RWPE1 (cell line): ENCODE data around the gene CCT6A.
"Not testable (repeated sequence)": the region's sequence is repeated elsewhere in the genome, so short reads cannot be mapped to it uniquely, and the experiment has no call there.

Experiments used
- CTCF ChIA-PET: fragments of 350-600 bp; sonication (Branson Sonifier 250); formaldehyde crosslinking; extraction: SDS; loops from one replicate; lab custom pipeline; 2021; lab: Yijun Ruan, JAX
- POLR2A ChIA-PET: fragments of 400-600 bp; formaldehyde crosslinking; extraction: SDS; loops from one replicate; lab custom pipeline; 2020; ENCODE audit warnings: antibody characterized with exemption; ENCODE audit not compliant: low non-redundant PET; lab: Yijun Ruan, JAX
- DNase-seq: peaks from one replicate; pipeline ENCODE4 v3.0.0; 2012; ENCODE audit warnings: low spot score
- H3K27ac ChIP-seq: fragments of 450-650 bp; 2 replicates; pipeline ENCODE4 v1.5.1; 2017
- TF ChIP-seq, protein P1 (sequence below): fragments of 450-650 bp; conservative IDR thresholded peaks from 2 replicates; pipeline ENCODE4 v1.5.1; 2017; ENCODE audit warnings: low read depth, mild to moderate bottlenecking

The CCT6A gene

DNA sequence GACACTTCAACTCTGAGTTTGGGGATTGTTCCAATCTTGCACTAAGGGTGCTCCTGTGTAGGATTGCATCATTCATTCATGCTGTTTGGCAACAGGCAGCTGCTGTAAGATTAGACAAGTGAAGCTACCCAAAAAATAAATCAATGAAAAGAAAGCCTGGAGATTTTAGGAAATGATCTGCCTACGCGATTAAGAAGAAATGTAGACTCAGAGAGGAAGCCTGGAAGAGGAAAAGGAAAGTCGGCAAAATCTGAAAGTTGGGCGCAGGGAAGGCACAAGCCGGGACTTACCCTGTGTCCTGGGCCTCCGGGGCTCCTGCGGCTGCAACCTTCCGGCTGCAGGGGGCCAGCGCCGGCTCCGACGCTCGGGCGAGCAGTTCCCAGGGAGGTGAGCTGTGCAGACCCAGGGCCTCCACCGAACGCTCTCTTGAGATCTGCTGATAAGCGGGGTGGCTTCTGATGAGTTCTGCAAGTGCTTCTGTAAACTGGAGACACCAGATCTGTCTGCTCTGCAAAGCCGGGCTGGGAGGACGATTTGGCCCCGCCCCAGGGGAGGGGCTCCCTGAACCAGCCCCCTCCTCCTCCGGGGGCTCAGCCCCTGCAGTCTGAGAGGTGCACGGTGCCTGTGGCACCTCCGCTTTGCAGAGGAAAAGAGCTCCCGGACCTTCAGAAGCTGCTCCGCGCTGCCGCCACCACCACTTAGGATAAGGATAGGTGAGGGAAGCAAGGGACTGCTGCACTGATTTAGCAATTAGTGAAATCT is 17.7 kb upstream of the CCT6A start:
- CTCF ChIA-PET, result no interaction called here
- DNase-seq, result peak; percentile 67
- TF ChIP-seq, protein P1, sequence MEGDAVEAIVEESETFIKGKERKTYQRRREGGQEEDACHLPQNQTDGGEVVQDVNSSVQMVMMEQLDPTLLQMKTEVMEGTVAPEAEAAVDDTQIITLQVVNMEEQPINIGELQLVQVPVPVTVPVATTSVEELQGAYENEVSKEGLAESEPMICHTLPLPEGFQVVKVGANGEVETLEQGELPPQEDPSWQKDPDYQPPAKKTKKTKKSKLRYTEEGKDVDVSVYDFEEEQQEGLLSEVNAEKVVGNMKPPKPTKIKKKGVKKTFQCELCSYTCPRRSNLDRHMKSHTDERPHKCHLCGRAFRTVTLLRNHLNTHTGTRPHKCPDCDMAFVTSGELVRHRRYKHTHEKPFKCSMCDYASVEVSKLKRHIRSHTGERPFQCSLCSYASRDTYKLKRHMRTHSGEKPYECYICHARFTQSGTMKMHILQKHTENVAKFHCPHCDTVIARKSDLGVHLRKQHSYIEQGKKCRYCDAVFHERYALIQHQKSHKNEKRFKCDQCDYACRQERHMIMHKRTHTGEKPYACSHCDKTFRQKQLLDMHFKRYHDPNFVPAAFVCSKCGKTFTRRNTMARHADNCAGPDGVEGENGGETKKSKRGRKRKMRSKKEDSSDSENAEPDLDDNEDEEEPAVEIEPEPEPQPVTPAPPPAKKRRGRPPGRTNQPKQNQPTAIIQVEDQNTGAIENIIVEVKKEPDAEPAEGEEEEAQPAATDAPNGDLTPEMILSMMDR, result no peak
- peak overlapping the region; percentile 88 for H3K27ac ChIP-seq
- POLR2A ChIA-PET, result interaction anchor here (0.5 to 1.3 kb wide), 3 partner anchors 18 to 566 kb away, joined by 3 to 5 read pairs (median 4); partner anchors contain the start of genes CCT6A and PSPH

DNA sequence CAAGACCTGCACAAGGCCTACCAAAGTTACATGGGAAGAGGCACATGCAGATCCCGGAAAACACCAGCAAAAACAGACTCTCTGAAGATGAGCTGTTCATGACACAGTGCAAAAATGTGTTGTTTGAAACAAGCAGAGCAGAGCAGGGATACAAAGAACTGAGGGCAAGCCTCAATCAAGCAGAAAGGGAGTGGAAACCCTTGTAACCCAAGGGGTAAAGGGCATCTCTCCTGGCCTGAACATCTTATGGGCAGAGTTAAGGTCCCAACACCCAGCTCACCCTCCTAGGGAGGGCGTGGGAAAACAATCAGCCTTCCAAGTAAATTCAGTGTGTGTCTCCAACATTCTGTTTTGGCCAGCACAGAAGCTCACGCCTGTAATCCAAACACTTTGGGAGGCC is 10.8 kb upstream of the CCT6A start:
- ChIA-PET CTCF (no interaction called here), POLR2A (no interaction called here)
- TF ChIP-seq, protein P1, result no peak
- peak overlapping the region; percentile 25 for H3K27ac ChIP-seq
- DNase-seq, result no peak

DNA sequence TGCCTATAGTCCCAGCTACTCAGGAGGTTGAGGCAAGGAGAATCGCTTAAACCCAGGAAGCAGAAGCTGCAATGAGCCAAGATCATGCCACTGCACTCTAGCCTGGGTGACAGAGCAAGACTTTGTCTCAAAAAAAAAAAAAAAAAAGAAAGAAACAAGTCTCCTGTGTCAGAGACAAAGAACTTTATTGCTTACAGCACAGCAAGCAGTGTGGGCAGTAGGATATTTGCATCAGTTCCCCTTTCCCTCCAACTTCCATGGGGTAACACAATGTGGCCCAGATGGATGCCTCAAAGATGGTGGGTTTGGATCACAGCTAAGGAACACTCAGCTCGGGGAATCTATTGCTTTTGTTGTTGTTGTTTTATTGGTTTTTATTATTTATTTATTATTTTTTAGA is 5.8 kb upstream of the CCT6A start:
- H3K27ac ChIP-seq, result peak overlapping the region; percentile 77
- DNase-seq, POLR2A ChIA-PET, CTCF ChIA-PET: not testable (repeated sequence)

DNA sequence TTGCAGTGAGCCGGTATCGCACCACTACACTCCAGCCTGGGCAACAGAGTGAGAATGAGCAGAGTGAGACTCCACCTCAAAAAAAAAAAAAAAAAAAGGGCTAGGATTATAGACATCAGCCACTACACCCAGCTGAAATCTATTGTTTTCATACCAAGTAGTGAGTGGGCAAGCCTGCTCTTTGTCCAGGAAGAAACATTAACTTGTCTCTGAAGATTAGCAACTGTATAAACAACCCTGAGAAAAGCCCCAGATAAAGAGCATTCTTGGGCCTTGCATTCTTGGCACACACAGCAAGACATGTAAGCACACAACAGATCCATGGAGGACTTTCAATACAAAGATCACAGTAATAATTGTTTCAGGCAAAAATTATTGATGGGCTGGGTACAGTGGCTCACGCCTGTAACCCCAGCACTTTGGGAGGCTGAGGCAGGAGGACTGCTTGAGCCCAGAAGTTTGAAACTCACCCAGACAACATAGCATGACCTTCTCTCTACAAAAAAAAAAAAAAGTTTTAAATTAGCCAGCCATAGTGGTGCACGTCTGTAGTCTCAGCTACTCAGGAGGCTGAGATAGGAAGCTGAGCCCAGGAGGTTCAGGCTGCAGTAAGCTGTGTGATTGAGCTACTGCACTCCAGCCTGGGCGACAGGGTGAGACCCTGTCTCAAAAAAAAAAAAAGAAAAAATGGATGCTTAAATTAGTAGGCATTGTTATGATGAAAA is 4.7 kb upstream of the CCT6A start:
- ChIA-PET POLR2A (interaction anchor here (0.9 kb wide), 1 partner anchor 8 kb away, joined by 5 read pairs; no protein-coding TSS in a partner anchor), CTCF (no interaction called here)
- DNase-seq, result no peak
- TF ChIP-seq, protein P1, result no peak
- peak overlapping the region; percentile 77 for H3K27ac ChIP-seq

DNA sequence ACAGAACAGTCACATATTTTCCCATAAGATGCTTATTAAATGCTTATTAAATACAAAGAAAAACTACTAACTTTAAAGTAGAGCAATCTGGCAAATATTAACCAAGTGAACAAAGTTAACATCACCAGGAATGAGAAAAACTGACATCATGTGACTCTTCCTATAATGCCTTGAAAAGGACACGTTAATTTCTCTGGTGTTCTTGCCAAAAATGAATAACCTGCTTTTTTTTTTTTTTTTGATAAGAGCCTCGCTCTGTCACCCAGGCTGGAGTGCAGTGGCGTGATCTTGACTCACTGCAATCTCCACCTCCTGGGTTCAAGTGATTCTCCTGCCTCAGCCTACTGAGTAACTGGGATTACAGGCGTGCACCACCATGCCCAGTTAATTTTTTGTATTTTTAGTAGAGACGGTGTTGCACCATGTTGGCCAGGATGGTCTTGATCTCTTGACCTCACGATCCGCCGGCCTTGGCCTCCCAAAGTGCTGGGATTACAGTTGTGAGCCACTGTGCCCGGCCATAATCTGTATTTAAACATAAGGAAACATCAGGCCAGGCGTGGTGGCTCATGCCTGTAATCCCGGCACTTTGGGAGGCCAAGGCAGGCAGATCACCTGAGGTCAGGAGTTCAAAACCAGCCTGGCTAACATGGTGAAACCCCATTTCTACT is 4.0 kb upstream of the CCT6A start:
- DNase-seq, CTCF ChIA-PET: not testable (repeated sequence)
- peak overlapping the region; percentile 77 for H3K27ac ChIP-seq
- POLR2A ChIA-PET, result interaction anchor here (0.7 kb wide), 1 partner anchor 17 kb away, joined by 6 read pairs; no protein-coding TSS in a partner anchor

DNA sequence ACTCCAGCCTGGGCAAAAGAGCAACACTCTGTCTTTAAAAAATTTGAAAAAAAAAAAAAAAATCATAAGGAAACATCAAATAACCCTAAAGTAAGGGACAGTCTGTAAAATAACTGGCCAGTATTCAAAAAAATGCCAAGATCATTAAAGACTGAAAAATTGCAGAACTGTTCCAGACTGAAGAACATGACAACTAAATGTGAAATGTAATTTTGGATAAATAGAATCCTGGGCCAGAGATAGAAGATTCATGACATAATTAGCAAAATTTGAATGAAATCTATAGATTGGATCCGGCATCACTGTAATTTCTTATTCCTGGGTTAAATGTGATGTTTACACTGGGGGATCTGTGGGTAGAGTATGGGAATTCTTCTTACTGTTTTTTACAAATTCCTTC is 3.3 kb upstream of the CCT6A start:
- ChIA-PET POLR2A (interaction anchor here (0.6 to 0.7 kb wide), 2 partner anchors 17 to 31 kb away, joined by 5 to 6 read pairs; no protein-coding TSS in a partner anchor), CTCF (no interaction called here)
- TF ChIP-seq, protein P1, result no peak
- H3K27ac ChIP-seq, result peak overlapping the region; percentile 89
- DNase-seq, result no peak

DNA sequence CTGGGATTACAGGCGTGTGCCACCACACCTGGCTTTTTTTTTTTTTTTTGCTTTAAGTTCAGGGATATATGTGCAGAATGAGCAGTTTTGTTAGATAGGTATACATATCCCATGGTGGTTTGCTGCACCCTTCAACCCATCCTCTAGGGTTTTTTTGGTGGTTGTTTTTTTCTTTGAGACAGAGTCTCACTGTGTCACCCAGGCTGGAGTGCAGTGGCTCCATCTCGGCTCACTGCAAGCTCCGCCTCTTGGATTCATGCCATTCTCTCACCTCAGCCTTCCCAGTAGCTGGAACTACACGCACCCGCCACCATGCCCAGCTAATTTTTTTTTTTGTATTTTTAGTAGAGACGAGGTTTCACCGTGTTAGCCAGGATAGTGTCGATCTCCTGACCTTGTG is 2.8 kb upstream of the CCT6A start:
- peak overlapping the region; percentile 89 for H3K27ac ChIP-seq
- DNase-seq, CTCF ChIA-PET: not testable (repeated sequence)
- POLR2A ChIA-PET, result interaction anchor here (0.6 kb wide), 1 partner anchor 31 kb away, joined by 5 read pairs; no protein-coding TSS in a partner anchor
